Mesenchymal stem cell (in vitro differentiated cells and primary cell): ENCODE measurements around the gene KIF26B.

Source experiments
- DNase-seq: peaks from one replicate; pipeline ENCODE4 v3.0.0-alpha.2; 2013
- H2AFZ ChIP-seq: one replicate; pipeline ENCODE4 v1.6.1; 2013; ENCODE audit warnings: low read depth, mild to moderate bottlenecking, control low read depth, inconsistent platforms, low read length, moderate library complexity
- H2AK5ac ChIP-seq: 2 replicates; pipeline ENCODE4 v1.6.1; 2013; ENCODE audit warnings: low read length, moderate library complexity, mild to moderate bottlenecking, inconsistent platforms; ENCODE audit not compliant: severe bottlenecking
- H2BK120ac ChIP-seq: one replicate; pipeline ENCODE4 v1.6.1; 2013; ENCODE audit warnings: low read depth, mild to moderate bottlenecking, inconsistent platforms, low read length, moderate library complexity
- H2BK12ac ChIP-seq, 2 experiments: one replicate each; pipeline ENCODE4 v1.6.1; 2013; ENCODE audit warnings: inconsistent platforms in 2 of 2, low read length in 2 of 2, mild to moderate bottlenecking in 2 of 2, moderate library complexity in 2 of 2, control low read depth in 1 of 2
- H2BK15ac ChIP-seq: one replicate; pipeline ENCODE4 v1.6.1; 2013; ENCODE audit warnings: mild to moderate bottlenecking, low read depth, inconsistent platforms; ENCODE audit not compliant: poor library complexity, severe bottlenecking
- H2BK5ac ChIP-seq: 2 replicates; pipeline ENCODE4 v1.6.1; 2013; ENCODE audit warnings: low read depth, mild to moderate bottlenecking, low read length, control low read depth, inconsistent platforms; ENCODE audit not compliant: poor library complexity, severe bottlenecking
- H3K14ac ChIP-seq, 2 experiments: one replicate each; pipeline ENCODE4 v1.6.1; 2013; ENCODE audit warnings: inconsistent platforms in 2 of 2, low read length in 2 of 2, control low read depth in 1 of 2, mild to moderate bottlenecking in 1 of 2, moderate library complexity in 1 of 2
- H3K18ac ChIP-seq, 2 experiments: one replicate each; pipeline ENCODE4 v1.6.1; 2013; ENCODE audit warnings: inconsistent platforms in 2 of 2, low read length in 2 of 2, control low read depth in 1 of 2, low read depth in 1 of 2, mild to moderate bottlenecking in 1 of 2
- H3K23ac ChIP-seq, 2 experiments: one replicate each; pipeline ENCODE4 v1.6.1; 2013; ENCODE audit warnings: inconsistent platforms in 2 of 2, low read length in 2 of 2, mild to moderate bottlenecking in 2 of 2, moderate library complexity in 2 of 2, control low read depth in 1 of 2
- H3K27ac ChIP-seq: 2 replicates; pipeline ENCODE4 v1.5.1; 2013; ENCODE audit warnings: mild to moderate bottlenecking, moderate library complexity, low read length, control low read depth, inconsistent platforms; ENCODE audit not compliant: poor library complexity, severe bottlenecking
- H3K27me3 ChIP-seq, 2 experiments: 2 replicates each; pipeline versions ENCODE4 v1.6.1 to v1.7.0; 2013; ENCODE audit warnings: low read length in 2 of 2, mild to moderate bottlenecking in 2 of 2, moderate library complexity in 2 of 2, control low read depth in 1 of 2, inconsistent platforms in 1 of 2; ENCODE audit not compliant: control insufficient read depth in 1 of 2, insufficient read depth in 1 of 2
- H3K36me3 ChIP-seq, 2 experiments: 2 replicates each; pipeline versions ENCODE4 v1.6.1 to v1.7.0; 2013; ENCODE audit warnings: low read length in 2 of 2, control low read depth in 1 of 2, inconsistent platforms in 1 of 2, low read depth in 1 of 2, mild to moderate bottlenecking in 1 of 2; ENCODE audit not compliant: insufficient read depth in 2 of 2, control insufficient read depth in 1 of 2
- H3K4ac ChIP-seq, 2 experiments: one replicate each; pipeline ENCODE4 v1.6.1; 2013; ENCODE audit warnings: inconsistent platforms in 2 of 2, low read length in 2 of 2, mild to moderate bottlenecking in 2 of 2, moderate library complexity in 2 of 2, control low read depth in 1 of 2, low read depth in 1 of 2
- H3K4me1 ChIP-seq: 2 replicates; pipeline ENCODE4 v1.6.1; 2013; ENCODE audit warnings: low read depth, low read length, control low read depth; ENCODE audit not compliant: control insufficient read depth, insufficient read depth
- H3K4me2 ChIP-seq: 2 replicates; pipeline ENCODE4 v1.6.1; 2013; ENCODE audit warnings: low read length, mild to moderate bottlenecking, inconsistent platforms; ENCODE audit not compliant: poor library complexity, severe bottlenecking
- H3K4me3 ChIP-seq, 2 experiments: 2 replicates each; pipeline versions ENCODE4 v1.5.1 to v1.7.0; 2013; ENCODE audit warnings: low read length in 2 of 2, mild to moderate bottlenecking in 2 of 2, control low read depth in 1 of 2, low read depth in 1 of 2; ENCODE audit not compliant: insufficient read depth in 1 of 2
- H3K79me1 ChIP-seq: replicated peaks from 2 replicates; pipeline ENCODE4 v1.6.1; 2013; ENCODE audit warnings: mild to moderate bottlenecking, control low read depth, low read length, inconsistent platforms; ENCODE audit not compliant: poor library complexity, severe bottlenecking
- H3K9ac ChIP-seq: 2 replicates; pipeline ENCODE4 v1.7.0; 2013; ENCODE audit warnings: mild to moderate bottlenecking, low read length, moderate library complexity
- H3K9me3 ChIP-seq: 2 replicates; pipeline ENCODE4 v1.7.0; 2013; ENCODE audit warnings: mild to moderate bottlenecking, low read length; ENCODE audit not compliant: control insufficient read depth
- H4K8ac ChIP-seq: one replicate; pipeline ENCODE4 v1.6.1; 2013; ENCODE audit warnings: inconsistent platforms, mild to moderate bottlenecking, low read length, moderate library complexity
- H4K91ac ChIP-seq: one replicate; pipeline ENCODE4 v1.6.1; 2013; ENCODE audit warnings: mild to moderate bottlenecking, low read length, inconsistent platforms
- WGBS: methylation state at CpG from one replicate; pipeline ENCODE4 v1.1.7; 2013; ENCODE audit warnings: mixed read lengths; 5-methylcytosine and 5-hydroxymethylcytosine counted together

Gene KIF26B

DNA sequence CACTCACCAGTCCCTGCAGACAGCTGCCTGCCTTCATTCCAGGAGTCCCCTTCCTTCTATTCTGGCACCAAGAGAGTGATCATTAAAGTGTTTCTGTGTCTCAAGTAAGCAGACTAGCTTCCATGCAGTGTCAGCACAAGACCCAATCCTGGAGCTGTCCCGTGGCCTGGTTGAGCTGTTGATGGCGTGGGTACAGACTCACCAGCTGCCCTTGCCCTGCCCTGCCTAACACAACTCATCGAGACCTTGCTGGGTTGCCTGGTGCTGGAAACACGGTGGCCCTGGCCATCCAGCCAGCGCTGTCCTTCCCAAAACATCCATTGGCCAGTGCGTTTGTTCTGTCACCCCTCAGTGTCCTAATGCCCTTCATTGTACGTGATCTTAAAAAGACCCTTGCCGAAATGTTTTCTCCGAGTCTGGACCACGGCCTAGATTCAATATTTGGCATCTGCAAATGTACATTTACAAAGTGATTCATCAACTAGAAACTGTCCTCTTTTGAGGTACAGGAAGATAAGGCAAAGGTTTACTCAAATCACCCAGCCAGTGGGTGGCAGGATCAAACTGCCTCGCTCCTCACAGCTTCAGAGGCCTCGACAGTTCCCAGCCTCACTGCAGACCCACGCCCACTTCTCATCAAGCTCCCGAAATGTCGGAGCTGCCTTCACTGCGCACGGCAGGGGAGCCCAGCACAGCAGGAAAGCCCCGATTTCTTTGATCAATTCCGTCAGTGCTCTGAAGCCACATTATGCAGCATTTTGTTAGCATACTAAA, 494.2 kb downstream of the KIF26B start:
- H2BK120ac ChIP-seq, result no peak overlapping the region
- no peak overlapping the region for H2BK5ac ChIP-seq
- H3K27me3 ChIP-seq, result peaks cover 4 to 42% of the 10 kb centered on the region in 2 experiments
- no peaks in the 10 kb centered on the region for H3K79me1 ChIP-seq
- H3K18ac ChIP-seq, result no peak overlapping the region
- no peak overlapping the region for H2AFZ ChIP-seq
- H3K9ac ChIP-seq, result no peak overlapping the region
- DNase-seq, result no peak
- no peak overlapping the region for H2BK12ac ChIP-seq
- no peak overlapping the region for H3K4ac ChIP-seq
- no peak overlapping the region for H3K4me3 ChIP-seq
- H2AK5ac ChIP-seq, result no peak overlapping the region
- H3K36me3 ChIP-seq, result peaks cover 0 to 3% of the 10 kb centered on the region in 2 experiments
- H4K8ac ChIP-seq, result no peak overlapping the region
- no peak overlapping the region for H3K14ac ChIP-seq
- H3K4me1 ChIP-seq, result peaks cover 2% of the 10 kb centered on the region
- 84% methylated on average over 19 of the region's 19 CpGs for WGBS
- H3K4me2 ChIP-seq, result no peak overlapping the region
- H3K23ac ChIP-seq, result no peak overlapping the region
- H3K27ac ChIP-seq, result no peak overlapping the region
- no peak overlapping the region for H4K91ac ChIP-seq
- H3K9me3 ChIP-seq, result peaks cover 15% of the 10 kb centered on the region
- H2BK15ac ChIP-seq, result no peak overlapping the region

DNA sequence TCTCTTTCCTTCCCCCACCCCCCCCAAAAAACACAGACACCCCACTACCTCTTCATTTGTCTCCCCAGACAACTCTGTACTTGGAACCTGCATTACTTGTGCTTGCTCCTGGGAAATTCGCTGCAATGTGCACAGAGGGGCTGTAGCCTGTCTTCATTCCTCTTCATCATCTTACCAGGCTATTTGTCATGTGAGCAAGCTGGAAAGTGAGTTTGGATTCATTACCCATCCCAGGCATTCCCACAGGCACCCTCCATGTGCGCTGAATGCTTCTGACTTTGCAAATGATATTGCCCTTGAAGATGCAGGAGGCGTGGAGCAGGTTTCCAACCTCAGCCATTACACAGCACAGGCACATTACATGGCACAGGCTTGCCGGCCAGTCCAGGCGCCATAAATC, 494.9 kb downstream of the KIF26B start:
- Histone ChIP-seq H3K4me2 (no peak overlapping the region), H4K8ac (no peak overlapping the region), H3K27ac (no peak overlapping the region), H4K91ac (no peak overlapping the region), H3K9ac (no peak overlapping the region), H3K4me1 (peaks cover 2% of the 10 kb centered on the region), H3K4me3 (no peak overlapping the region), H3K14ac (no peak overlapping the region), H2AFZ (no peak overlapping the region), H2AK5ac (no peak overlapping the region), H3K27me3 (peaks cover 4 to 42% of the 10 kb centered on the region in 2 experiments), H2BK15ac (no peak overlapping the region), H3K36me3 (peaks cover 0 to 3% of the 10 kb centered on the region in 2 experiments), H3K79me1 (no peaks in the 10 kb centered on the region), H2BK120ac (no peak overlapping the region), H3K4ac (no peak overlapping the region), H3K18ac (no peak overlapping the region), H2BK5ac (no peak overlapping the region), H3K9me3 (peaks cover 15% of the 10 kb centered on the region), H3K23ac (no peak overlapping the region), H2BK12ac (no peak overlapping the region)
- DNase-seq, result no peak
- WGBS, result 92% methylated on average over 5 of the region's 5 CpGs

DNA sequence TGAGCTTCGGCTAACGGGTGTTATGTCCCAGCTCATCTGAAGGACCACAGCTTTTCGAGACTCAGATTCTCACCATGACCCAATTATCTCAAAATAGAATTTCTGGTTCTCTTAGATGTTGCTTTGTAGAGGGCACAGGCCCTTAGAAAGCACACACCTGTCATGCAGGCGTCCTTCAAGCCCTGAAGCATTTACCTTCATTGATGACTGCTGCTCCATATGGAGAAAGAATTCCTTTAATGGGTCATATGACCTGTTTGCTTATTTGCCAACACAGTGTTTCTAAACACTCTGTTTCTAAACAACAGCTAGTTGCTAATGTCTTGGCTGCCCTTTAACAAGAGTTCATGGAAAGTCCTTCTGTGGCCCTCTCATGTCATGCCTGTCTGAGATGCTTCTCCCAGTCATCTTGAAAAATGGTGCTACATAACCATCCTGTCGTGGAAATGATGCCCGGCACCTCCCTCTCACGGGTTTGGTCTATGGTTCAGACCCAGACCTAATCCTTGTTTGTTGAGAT, 495.7 kb downstream of the KIF26B start:
- no peaks in the 10 kb centered on the region for H3K79me1 ChIP-seq
- no peak overlapping the region for H2BK15ac ChIP-seq
- no peak overlapping the region for H2BK12ac ChIP-seq
- no peak overlapping the region for H2BK5ac ChIP-seq
- H2AFZ ChIP-seq, result no peak overlapping the region
- H2AK5ac ChIP-seq, result no peak overlapping the region
- no peak overlapping the region for H3K18ac ChIP-seq
- no peak overlapping the region for H2BK120ac ChIP-seq
- peaks cover 0 to 3% of the 10 kb centered on the region in 2 experiments for H3K36me3 ChIP-seq
- H3K4me3 ChIP-seq, result no peak overlapping the region
- H3K23ac ChIP-seq, result no peak overlapping the region
- no peak overlapping the region for H4K91ac ChIP-seq
- H3K9ac ChIP-seq, result no peak overlapping the region
- H3K27me3 ChIP-seq, result peaks cover 4 to 40% of the 10 kb centered on the region in 2 experiments
- no peak overlapping the region for H3K4ac ChIP-seq
- no peak overlapping the region for H4K8ac ChIP-seq
- H3K4me1 ChIP-seq, result peaks cover 2% of the 10 kb centered on the region
- H3K14ac ChIP-seq, result no peak overlapping the region
- H3K27ac ChIP-seq, result no peak overlapping the region
- WGBS, result 94% methylated on average over 5 of the region's 7 CpGs
- peaks cover 9% of the 10 kb centered on the region for H3K9me3 ChIP-seq
- peak; percentile 37 for DNase-seq
- no peak overlapping the region for H3K4me2 ChIP-seq

DNA sequence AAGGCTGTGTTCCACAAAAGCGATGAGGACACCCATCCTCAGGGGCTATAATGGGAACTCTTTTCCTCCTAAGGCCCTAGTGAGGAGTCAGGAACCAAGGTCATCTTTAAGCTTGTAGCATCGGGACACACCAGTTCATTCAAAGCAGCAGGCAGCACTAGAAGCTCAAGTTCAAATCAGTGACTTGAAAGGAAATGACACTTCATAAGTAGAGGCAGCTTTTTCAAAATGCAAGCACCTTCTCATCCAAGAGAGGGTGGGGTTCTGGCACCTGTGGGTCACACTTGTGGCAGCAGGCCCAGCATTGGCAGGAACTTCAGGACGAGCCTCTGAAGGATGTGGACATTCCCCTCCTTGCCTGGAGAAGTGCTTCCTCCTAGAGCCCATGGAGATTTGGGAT, 496.3 kb downstream of the KIF26B start:
- DNase-seq, result no peak
- Histone ChIP-seq H2BK12ac (no peak overlapping the region), H3K9ac (no peak overlapping the region), H3K18ac (no peak overlapping the region), H3K27ac (no peak overlapping the region), H3K4me2 (no peak overlapping the region), H2BK120ac (no peak overlapping the region), H3K4me1 (peaks cover 2% of the 10 kb centered on the region), H3K4ac (no peak overlapping the region), H2BK5ac (no peak overlapping the region), H3K36me3 (peaks cover 0 to 1% of the 10 kb centered on the region in 2 experiments), H4K91ac (no peak overlapping the region), H3K23ac (no peak overlapping the region), H3K14ac (no peak overlapping the region), H3K9me3 (peaks cover 6% of the 10 kb centered on the region), H3K27me3 (peaks cover 4 to 34% of the 10 kb centered on the region in 2 experiments), H3K4me3 (no peak overlapping the region), H4K8ac (no peak overlapping the region), H2AFZ (no peak overlapping the region), H2AK5ac (no peak overlapping the region), H2BK15ac (no peak overlapping the region), H3K79me1 (no peaks in the 10 kb centered on the region)
- WGBS, result 98% methylated on average over 3 of the region's 3 CpGs
